ENCODE results near the gene SBNO2. TPM values are rescaled to one million over a fixed set of nuclear protein-coding genes. Genes with fewer than 3 reads are reported as not detected.

SBNO2 gene
- total RNA-seq, 1 experiment from 2014 or later: 123 TPM

GRCh38 chr19:1090731-1091543 lies 83.1 kb downstream of the SBNO2 start:
- no peak for TF ChIP-seq CTCF (IDR thresholded peaks at IDR 0.05; ENCODE audit: unreplicated experiment)
- H3K27ac Mint-ChIP-seq (ENCODE audit: low read depth, unreplicated experiment): no peak overlapping the region
- no peaks in the 10 kb centered on the region for H3K27me3 Mint-ChIP-seq (ENCODE audit: insufficient read depth, unreplicated experiment)
- no peak overlapping the region for H3K4me3 Mint-ChIP-seq (ENCODE audit: unreplicated experiment)
- peaks cover 46% of the 10 kb centered on the region for H3K36me3 Mint-ChIP-seq (ENCODE audit: insufficient read depth, unreplicated experiment)
- no peak for DNase-seq (ENCODE audit: unreplicated experiment)
- BruUV-seq (replicated peaks): no TSS peak
- CTCF ChIA-PET: interaction anchor here (0.7 kb wide), 1 partner anchor 22 kb away, joined by 3 read pairs; no protein-coding TSS in a partner anchor
- peaks cover 7% of the 10 kb centered on the region for H3K4me1 Mint-ChIP-seq (ENCODE audit: insufficient read depth, unreplicated experiment)
- POLR2A ChIA-PET: no interaction called here
- no peaks in the 10 kb centered on the region for H3K9me3 Mint-ChIP-seq (ENCODE audit: unreplicated experiment)
- intact Hi-C loops (cut with micrococcal nuclease): no loop called here

- DNase-seq (ENCODE audit: unreplicated experiment): no peak
- intact Hi-C loops (cut with micrococcal nuclease): no loop called here
- peaks cover 45% of the 10 kb centered on the region for H3K36me3 Mint-ChIP-seq (ENCODE audit: insufficient read depth, unreplicated experiment)
- no TSS peak for BruUV-seq (replicated peaks)
- no peak for TF ChIP-seq CTCF (IDR thresholded peaks at IDR 0.05; ENCODE audit: unreplicated experiment)
- no peak overlapping the region for H3K4me3 Mint-ChIP-seq (ENCODE audit: unreplicated experiment)
- H3K9me3 Mint-ChIP-seq (ENCODE audit: unreplicated experiment): no peaks in the 10 kb centered on the region
- H3K4me1 Mint-ChIP-seq (ENCODE audit: insufficient read depth, unreplicated experiment): peaks cover 7% of the 10 kb centered on the region
- CTCF ChIA-PET: no interaction called here
- no peak overlapping the region for H3K27ac Mint-ChIP-seq (ENCODE audit: low read depth, unreplicated experiment)
- no peaks in the 10 kb centered on the region for H3K27me3 Mint-ChIP-seq (ENCODE audit: insufficient read depth, unreplicated experiment)
- POLR2A ChIA-PET: no interaction called here
Measured at GRCh38 chr19:1089891-1090290, 84.2 kb downstream of the SBNO2 start.

DNA sequence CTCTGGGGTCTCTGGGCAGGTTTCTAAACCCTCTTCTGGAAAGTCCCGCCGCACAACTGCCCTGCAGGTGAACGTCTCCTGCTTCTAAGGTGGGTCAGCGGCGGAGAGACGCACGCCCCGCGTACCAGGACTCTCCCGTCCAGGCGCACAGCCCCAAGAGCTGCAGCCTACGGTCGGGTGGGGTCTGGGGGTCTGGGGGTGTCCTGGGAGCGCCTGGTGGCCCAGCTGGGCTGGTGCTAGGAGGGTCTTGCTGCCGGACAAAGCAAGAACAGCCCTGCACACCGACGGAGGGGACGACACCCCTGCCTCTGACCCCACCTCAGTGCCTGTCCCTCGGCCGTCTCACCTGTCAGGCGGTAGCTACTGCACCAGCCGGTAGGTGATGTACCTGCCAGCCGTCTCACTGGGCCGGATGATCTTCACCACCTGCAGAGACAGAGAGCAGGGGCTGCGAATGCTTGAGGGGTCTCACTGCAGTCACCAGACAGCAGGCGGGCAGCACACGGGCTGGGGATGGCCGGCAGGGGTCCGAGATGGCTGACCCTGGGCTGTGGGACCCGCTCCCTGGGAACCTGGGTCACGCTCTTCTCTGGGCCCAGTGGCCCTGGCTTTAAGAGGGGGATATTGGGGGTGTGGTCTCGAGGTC lies 84.8 kb downstream of the SBNO2 start:
- Mint-ChIP-seq H3K27me3 (ENCODE audit: insufficient read depth, unreplicated experiment) (no peaks in the 10 kb centered on the region), H3K4me3 (ENCODE audit: unreplicated experiment) (no peak overlapping the region), H3K36me3 (ENCODE audit: insufficient read depth, unreplicated experiment) (peaks cover 47% of the 10 kb centered on the region), H3K27ac (ENCODE audit: low read depth, unreplicated experiment) (no peak overlapping the region), H3K9me3 (ENCODE audit: unreplicated experiment) (no peaks in the 10 kb centered on the region), H3K4me1 (ENCODE audit: insufficient read depth, unreplicated experiment) (peaks cover 7% of the 10 kb centered on the region)
- intact Hi-C loops (cut with micrococcal nuclease): no loop called here
- no peak for TF ChIP-seq CTCF (IDR thresholded peaks at IDR 0.05; ENCODE audit: unreplicated experiment)
- BruUV-seq (replicated peaks): no TSS peak
- DNase-seq (ENCODE audit: unreplicated experiment): no peak
- POLR2A ChIA-PET: interaction anchor here (0.6 kb wide), 1 partner anchor 14 kb away, joined by 3 read pairs; no protein-coding TSS in a partner anchor
- CTCF ChIA-PET: no interaction called here

DNA sequence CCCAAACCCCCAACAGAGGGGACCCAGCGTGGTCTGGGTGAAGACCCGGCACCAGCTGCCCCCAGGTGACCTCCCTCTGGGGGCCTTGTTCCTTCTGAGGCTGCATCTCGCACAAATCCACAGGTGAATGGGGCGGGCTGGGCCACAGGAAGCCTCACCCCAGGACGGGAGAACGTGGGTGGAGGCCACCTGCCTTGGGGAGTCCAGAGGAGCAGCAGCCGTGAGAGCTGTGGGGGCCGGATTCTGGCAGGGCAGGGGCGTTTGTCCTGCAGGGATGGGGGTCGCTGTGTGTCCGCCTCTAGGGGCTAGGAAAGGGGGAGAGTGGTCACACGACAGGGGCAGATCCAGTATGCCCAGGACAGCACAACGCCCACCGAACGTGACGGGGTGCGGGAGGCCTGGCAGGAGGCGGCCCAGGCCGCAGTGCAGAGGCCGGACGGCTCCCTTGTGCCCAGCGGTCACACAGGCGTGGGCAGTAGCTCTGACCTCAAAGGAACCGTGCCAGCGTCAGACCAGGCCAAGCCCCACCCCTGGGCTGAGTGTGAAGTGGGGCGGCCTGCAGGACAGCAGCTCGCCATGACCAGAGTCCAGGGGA lies 85.6 kb downstream of the SBNO2 start:
- Mint-ChIP-seq H3K9me3 (ENCODE audit: unreplicated experiment) (no peaks in the 10 kb centered on the region), H3K4me1 (ENCODE audit: insufficient read depth, unreplicated experiment) (peaks cover 6% of the 10 kb centered on the region), H3K27me3 (ENCODE audit: insufficient read depth, unreplicated experiment) (no peaks in the 10 kb centered on the region), H3K27ac (ENCODE audit: low read depth, unreplicated experiment) (no peak overlapping the region), H3K36me3 (ENCODE audit: insufficient read depth, unreplicated experiment) (peaks cover 50% of the 10 kb centered on the region), H3K4me3 (ENCODE audit: unreplicated experiment) (no peak overlapping the region)
- ChIA-PET CTCF (interaction anchor here (0.7 kb wide), 1 partner anchor 454 kb away, joined by 4 read pairs; no protein-coding TSS in a partner anchor), POLR2A (interaction anchor here (0.5 to 0.6 kb wide), 2 partner anchors 10 to 13 kb away, joined by 3 read pairs; no protein-coding TSS in a partner anchor)
- DNase-seq (ENCODE audit: unreplicated experiment): no peak
- TF ChIP-seq CTCF (IDR thresholded peaks at IDR 0.05; ENCODE audit: unreplicated experiment): no peak
- intact Hi-C loops (cut with micrococcal nuclease): no loop called here
- no TSS peak for BruUV-seq (replicated peaks)

All from MCF 10A (cell line).